Measurements from ENCODE around the gene TNNC2. TPM values are rescaled to one million over a fixed set of nuclear protein-coding genes. Genes with fewer than 3 reads are reported as not detected.
A peak's percentile ranks its signal among the peaks of the same experiment; 100 is the strongest.

TNNC2 gene
- total RNA-seq, 1 donor from 2014 or later = 0.54 TPM

DNA sequence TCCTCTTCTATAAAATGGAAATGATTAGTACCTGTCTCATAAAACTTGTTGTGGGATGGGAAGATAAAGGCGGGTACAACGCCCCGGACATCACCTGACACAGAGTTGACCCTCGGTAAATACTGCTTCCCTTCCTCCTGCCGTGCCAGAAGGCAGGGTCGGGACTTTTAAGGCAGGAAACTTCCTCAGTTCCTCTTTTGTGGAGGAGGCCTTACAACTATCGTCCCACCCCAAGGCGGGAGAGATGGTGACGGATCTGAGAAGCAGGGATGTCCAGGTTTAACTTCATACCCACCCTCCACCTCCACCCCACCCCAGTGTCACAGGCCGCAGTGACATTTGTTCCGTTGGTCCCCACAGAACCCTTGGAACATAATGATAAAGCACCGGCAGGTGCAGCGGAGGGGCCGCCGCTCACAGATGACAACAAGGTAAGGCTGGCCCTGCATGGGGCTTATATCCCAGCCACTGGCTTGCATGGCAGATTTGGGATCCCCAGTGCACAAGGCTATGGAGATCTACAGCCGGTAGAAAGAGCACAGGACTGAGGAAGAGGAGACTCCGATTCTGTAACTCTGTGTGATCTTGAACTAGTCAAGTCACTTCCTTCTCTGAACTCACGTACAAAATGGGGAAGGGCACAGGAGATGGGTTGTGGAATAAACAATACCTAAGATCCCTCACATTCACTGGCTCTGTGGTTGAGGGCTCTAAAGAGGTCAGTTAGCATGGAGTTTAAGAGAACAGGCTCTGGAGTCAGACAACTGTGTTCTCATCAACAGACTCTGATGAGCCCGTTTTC is 34.6 kb downstream of the TNNC2 start:
- Mint-ChIP-seq H3K4me3 (peak overlapping the region; percentile 88), H3K27ac (peak overlapping the region; percentile 84), H3K4me1 (peaks cover 11% of the 10 kb centered on the region), H3K27me3 (ENCODE audit: low read depth) (no peaks in the 10 kb centered on the region), H3K36me3 (peaks cover 23% of the 10 kb centered on the region), H3K9me3 (no peaks in the 10 kb centered on the region)
- DNase-seq (ENCODE audit: low spot score in 2 of 2, unreplicated experiment in 2 of 2) = no peak
- TF ChIP-seq, protein P1, sequence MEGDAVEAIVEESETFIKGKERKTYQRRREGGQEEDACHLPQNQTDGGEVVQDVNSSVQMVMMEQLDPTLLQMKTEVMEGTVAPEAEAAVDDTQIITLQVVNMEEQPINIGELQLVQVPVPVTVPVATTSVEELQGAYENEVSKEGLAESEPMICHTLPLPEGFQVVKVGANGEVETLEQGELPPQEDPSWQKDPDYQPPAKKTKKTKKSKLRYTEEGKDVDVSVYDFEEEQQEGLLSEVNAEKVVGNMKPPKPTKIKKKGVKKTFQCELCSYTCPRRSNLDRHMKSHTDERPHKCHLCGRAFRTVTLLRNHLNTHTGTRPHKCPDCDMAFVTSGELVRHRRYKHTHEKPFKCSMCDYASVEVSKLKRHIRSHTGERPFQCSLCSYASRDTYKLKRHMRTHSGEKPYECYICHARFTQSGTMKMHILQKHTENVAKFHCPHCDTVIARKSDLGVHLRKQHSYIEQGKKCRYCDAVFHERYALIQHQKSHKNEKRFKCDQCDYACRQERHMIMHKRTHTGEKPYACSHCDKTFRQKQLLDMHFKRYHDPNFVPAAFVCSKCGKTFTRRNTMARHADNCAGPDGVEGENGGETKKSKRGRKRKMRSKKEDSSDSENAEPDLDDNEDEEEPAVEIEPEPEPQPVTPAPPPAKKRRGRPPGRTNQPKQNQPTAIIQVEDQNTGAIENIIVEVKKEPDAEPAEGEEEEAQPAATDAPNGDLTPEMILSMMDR (IDR thresholded peaks at IDR 0.05; ENCODE audit: unreplicated experiment) = no peak

DNA sequence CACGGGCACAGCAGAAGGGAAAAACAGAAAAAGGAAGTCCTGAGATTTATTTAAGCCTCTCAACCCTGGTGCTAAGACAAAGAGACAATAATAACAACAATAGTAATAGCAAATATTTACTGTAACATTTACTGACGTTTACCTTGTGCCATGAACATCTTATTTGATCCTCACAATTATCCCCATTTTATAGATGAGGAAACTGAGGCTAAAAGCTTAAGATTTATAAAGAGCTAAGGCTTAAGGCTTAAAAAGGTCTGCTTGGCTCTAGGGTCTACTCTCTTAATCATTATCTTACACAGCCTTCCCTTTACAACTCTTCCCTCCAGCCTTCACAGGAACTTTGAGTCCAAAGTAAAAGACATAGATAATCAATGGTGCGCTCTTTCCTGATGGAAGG is 38.8 kb downstream of the TNNC2 start:
- no peak overlapping the region for H3K4me3 Mint-ChIP-seq
- no peaks in the 10 kb centered on the region for H3K9me3 Mint-ChIP-seq
- TF ChIP-seq, protein P1 (IDR thresholded peaks at IDR 0.05; ENCODE audit: unreplicated experiment) = no peak
- H3K4me1 Mint-ChIP-seq = peaks cover 11% of the 10 kb centered on the region
- no peak overlapping the region for H3K27ac Mint-ChIP-seq
- no peak for DNase-seq (ENCODE audit: low spot score in 2 of 2, unreplicated experiment in 2 of 2)
- H3K36me3 Mint-ChIP-seq = no peaks in the 10 kb centered on the region
- H3K27me3 Mint-ChIP-seq (ENCODE audit: low read depth) = peaks cover 5% of the 10 kb centered on the region

DNA sequence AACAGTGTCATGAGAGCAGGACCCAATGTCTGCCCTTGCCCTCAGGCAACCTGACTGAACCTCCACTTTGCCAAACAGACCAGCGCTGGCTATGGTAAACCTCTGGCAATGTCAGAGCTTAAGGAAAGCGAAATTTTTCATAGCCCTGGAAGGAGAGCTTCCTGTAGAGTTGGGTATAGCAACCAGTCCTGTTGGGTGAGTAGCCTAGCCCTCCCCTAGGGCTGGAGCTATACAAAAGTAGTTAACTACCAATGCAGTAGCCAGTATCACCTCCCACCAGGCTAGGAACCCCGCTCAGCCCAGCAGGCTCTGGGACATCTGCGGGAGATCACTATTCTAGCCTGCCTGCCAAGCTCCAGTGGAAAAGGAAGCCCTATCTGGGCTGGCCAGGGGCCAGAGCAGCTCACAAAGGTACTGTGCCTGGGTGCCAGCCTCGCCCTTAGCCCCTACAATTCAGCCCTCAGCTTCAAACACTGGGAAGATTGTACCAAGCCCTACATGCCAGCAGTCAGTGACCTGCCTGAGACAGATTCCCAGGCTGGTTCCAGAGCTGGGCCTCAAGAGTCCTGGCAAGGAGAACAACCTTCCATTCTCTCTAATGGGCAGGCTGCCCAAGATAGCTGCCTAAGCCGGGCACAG is 43.3 kb downstream of the TNNC2 start:
- H3K4me3 Mint-ChIP-seq = no peak overlapping the region
- H3K27ac Mint-ChIP-seq = no peak overlapping the region
- peaks cover 5% of the 10 kb centered on the region for H3K27me3 Mint-ChIP-seq (ENCODE audit: low read depth)
- no peaks in the 10 kb centered on the region for H3K9me3 Mint-ChIP-seq
- DNase-seq (ENCODE audit: low spot score in 2 of 2, unreplicated experiment in 2 of 2) = no peak
- peaks cover 11% of the 10 kb centered on the region for H3K4me1 Mint-ChIP-seq
- TF ChIP-seq, protein P1 (IDR thresholded peaks at IDR 0.05; ENCODE audit: unreplicated experiment) = no peak
- no peaks in the 10 kb centered on the region for H3K36me3 Mint-ChIP-seq

DNA sequence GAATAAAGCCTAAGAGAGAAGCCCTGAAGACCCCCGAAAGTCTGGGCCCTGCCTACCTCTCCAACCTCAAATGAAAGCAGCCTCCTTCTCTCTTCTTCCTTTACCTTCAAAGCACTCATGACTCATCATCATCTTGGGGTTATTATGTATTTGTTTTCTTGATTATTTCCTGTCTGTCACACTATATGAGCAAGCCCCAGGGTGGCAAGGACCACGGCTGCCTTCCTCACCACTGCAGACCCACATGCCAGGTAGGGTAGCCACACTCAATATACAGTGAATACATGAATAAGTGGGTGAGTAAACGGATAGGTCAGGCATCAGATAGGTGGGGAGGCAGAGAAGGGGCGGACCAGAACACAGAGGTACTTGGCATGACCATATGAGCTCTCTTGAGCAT is 44.2 kb downstream of the TNNC2 start:
- DNase-seq (ENCODE audit: low spot score in 2 of 2, unreplicated experiment in 2 of 2) = no peak
- peaks cover 12% of the 10 kb centered on the region for H3K4me1 Mint-ChIP-seq
- H3K4me3 Mint-ChIP-seq = no peak overlapping the region
- TF ChIP-seq, protein P1 (IDR thresholded peaks at IDR 0.05; ENCODE audit: unreplicated experiment) = no peak
- no peaks in the 10 kb centered on the region for H3K9me3 Mint-ChIP-seq
- H3K36me3 Mint-ChIP-seq = no peaks in the 10 kb centered on the region
- H3K27me3 Mint-ChIP-seq (ENCODE audit: low read depth) = peaks cover 5% of the 10 kb centered on the region
- no peak overlapping the region for H3K27ac Mint-ChIP-seq

DNA sequence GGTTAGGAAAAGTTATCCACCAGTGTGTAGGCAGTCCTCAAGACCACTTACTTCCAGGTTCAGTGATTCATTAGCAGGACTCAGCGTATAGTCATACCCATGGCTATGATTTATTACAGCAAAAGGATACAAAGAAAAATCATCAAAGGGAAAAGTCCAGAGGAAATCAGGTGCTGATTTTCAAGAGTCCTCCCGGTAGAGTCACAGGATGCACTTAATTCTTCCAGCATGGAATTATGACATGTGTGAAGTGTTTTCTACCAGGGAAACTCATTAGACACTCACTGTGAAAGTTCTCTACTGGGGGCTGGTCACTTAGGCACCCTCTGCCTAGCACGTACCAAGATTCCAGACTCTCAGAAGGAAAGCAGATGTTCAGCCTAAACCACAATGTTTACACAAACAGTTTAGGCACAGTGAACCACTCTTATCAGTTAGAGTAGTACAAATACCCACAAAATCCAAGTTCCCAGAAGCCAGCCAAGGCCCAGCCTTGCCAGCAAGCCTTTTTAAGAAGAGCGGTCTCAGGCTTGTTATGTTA is 45.7 kb downstream of the TNNC2 start:
- H3K27ac Mint-ChIP-seq = no peak overlapping the region
- TF ChIP-seq, protein P1 (IDR thresholded peaks at IDR 0.05; ENCODE audit: unreplicated experiment) = no peak
- peaks cover 12% of the 10 kb centered on the region for H3K4me1 Mint-ChIP-seq
- no peak for DNase-seq (ENCODE audit: low spot score in 2 of 2, unreplicated experiment in 2 of 2)
- no peaks in the 10 kb centered on the region for H3K36me3 Mint-ChIP-seq
- no peaks in the 10 kb centered on the region for H3K9me3 Mint-ChIP-seq
- peaks cover 5% of the 10 kb centered on the region for H3K27me3 Mint-ChIP-seq (ENCODE audit: low read depth)
- H3K4me3 Mint-ChIP-seq = no peak overlapping the region

Data from mesothelial cell of epicardium (in vitro differentiated cells).